Measurements from ENCODE around the gene SLC47A2.

DNA sequence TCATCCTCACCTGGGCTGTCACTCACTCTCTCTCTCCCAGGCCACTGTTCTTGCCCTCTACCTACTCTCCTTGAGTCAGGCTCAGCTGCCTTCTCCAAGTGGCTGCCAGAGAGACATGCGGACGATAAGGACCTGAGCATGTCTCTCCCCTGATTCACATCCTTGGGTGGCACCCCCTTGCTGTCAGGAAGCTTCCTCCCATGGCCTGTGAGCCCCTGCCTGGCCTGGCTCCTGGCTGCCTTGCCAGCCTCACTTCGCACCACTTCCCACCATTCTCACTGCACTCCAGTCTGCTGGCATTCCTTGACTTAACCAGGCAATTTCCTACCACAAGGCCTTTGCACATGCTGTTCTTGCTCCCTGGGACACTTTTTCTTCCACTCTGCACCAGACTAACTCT lies 34.5 kb upstream of the SLC47A2 start:
- TF ChIP-seq, protein P1, sequence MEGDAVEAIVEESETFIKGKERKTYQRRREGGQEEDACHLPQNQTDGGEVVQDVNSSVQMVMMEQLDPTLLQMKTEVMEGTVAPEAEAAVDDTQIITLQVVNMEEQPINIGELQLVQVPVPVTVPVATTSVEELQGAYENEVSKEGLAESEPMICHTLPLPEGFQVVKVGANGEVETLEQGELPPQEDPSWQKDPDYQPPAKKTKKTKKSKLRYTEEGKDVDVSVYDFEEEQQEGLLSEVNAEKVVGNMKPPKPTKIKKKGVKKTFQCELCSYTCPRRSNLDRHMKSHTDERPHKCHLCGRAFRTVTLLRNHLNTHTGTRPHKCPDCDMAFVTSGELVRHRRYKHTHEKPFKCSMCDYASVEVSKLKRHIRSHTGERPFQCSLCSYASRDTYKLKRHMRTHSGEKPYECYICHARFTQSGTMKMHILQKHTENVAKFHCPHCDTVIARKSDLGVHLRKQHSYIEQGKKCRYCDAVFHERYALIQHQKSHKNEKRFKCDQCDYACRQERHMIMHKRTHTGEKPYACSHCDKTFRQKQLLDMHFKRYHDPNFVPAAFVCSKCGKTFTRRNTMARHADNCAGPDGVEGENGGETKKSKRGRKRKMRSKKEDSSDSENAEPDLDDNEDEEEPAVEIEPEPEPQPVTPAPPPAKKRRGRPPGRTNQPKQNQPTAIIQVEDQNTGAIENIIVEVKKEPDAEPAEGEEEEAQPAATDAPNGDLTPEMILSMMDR (IDR thresholded peaks at IDR 0.05): no peak
- TF ChIP-seq POLR2A (IDR thresholded peaks at IDR 0.05) (no peak), POLR2AphosphoS5 (IDR thresholded peaks at IDR 0.05) (no peak), EP300 (IDR thresholded peaks at IDR 0.05) (no peak)

All from stomach (tissue), 4 donors.